RKO (cell line): ENCODE data around the gene SLC9A8.
"Not testable (repeated sequence)": the region's sequence is repeated elsewhere in the genome, so short reads cannot be mapped to it uniquely, and the experiment has no call there.

Experiments
- DNase-seq: peaks from one replicate; pipeline ENCODE4 v3.0.0-alpha.2; 2016; ENCODE audit warnings: low spot score

The SLC9A8 gene

GRCh38 chr20:49893242-49894072 is 80.8 kb downstream of the SLC9A8 start:
- DNase-seq = no peak

GRCh38 chr20:49894073-49894470 is 81.4 kb downstream of the SLC9A8 start:
- no peak for DNase-seq

GRCh38 chr20:49895474-49896093 is 83.0 kb downstream of the SLC9A8 start:
- not testable (repeated sequence) for DNase-seq

- DNase-seq = no peak
Observed at GRCh38 chr20:49896204-49896603, 83.6 kb downstream of the SLC9A8 start.

DNA sequence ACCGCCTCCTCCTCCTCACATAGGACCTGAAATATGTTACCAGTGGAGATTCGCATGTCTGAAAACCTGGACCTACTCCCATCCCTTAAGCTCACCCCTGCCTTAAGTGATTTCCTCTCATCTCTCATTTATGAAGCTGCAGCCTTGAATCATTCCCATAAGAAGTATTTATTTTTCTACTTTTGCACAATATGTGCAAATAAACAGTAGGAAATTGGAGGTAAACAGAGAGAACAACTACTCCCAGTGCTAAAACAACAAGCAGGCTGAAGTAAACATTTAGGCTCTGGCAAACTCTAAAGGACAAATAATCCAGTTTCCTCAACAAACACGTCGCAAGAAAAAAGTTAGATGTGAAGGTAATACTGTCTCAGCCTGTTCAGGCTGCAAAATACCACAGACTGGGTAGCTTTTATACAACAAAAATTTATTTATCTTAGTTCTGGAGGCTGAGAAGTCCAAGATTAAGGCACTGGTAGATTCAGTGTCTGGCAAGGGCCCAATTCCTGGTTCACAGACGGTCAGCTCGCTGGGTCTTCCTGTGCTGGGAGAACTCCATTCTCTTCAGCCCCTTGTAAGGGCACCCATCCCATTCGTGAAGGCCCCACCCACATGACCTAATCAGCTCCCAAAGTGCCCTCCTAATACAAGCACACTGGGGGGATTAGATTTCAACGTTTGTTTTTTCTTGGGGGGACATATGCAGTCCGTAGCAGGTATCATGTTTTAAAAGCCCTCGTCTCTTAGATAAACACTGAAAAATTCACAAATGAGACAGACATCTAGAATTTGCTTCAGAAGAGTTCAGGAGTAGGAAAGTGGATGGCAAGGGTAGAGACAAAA is 87.1 kb downstream of the SLC9A8 start:
- DNase-seq = no peak

DNA sequence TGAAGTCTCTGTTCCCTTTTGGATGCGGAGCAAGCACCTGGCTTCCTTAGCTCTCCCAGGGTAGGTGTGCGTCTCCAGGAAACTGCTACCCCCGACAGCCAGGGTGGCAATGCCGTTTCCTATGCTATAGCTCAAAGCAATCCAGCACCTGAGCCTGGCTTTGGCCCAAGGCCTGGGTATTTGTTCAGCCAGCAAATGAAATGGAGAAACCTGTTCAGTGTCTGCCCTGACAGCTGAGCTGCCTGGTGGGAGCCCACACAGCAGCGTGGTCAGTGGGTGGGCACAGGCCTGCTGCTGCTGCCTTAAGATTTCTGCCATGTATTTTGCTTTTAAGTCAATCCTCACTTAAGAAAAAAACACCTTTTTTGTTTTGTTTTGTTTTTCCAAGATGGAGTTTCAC is 89.0 kb downstream of the SLC9A8 start:
- no peak for DNase-seq

DNA sequence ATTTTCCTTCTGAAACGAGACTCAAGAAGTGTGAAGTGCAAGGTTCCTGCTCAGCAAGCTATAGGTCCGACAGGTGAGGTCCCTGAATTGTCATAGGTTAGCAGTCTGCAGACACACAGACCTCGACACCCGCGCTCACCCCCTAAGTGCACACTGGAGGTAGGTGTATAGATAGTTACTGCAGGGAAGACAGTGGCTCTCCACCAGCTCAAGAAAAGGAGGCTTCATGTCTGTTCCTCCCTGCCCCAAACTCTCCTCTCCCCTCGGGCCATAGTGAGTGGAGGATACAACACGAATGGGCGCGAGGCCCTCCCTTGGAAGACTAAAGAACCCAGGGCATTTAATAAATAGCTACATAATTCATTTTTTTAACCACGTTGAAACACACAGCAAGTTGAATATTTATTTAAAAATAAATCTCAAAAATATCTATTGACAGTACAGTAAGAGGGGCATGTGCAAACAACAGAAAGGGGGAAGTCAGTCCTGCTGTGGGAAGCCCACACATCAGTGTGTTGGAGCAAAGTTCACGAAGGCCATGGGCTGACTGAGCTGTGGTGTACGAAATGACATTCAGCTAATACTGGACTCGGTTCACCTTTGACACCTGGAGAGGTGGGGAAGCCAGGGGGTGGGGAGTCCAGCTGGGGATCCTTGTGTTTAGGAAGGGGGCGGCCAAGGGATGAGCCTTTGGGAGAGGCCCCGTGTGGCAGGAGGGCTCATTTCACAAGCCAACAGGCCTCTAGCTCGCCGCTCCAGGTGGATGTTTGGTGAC is 92.0 kb downstream of the SLC9A8 start:
- DNase-seq = no peak

DNA sequence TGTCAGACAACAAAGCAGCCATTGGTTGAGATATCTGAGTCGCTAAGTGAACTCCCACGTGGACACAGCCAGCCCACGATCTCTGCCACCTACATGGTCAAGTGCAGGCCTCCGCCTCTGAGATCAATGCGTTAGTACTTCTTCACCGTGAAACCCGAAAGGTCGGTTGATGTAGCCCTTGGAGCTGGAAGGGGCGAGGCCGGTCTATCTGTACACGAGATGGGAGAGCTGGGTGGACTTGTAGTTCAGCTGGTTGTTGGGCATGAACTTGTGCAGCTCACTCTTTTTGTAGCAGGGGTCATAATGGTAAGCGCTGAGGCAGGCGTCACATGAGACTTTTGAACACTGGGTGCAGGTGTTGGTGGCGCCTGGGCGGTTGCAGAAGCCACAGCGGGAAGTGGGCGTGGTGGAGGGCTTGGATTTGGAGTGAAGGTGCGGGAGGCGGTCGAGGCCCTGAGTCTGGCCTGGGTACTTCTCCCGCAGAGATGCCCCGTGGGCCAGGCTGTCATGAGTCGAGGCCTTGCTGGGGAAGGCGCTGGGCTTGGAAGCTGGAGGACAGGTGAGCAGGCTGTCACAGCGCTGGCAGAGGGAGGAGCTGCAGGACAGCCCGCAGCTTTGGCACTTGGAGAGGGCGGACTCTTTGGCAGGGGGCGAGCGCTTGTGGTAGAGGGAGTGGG is 92.9 kb downstream of the SLC9A8 start:
- DNase-seq = no peak

GRCh38 chr20:49906101-49906604 is 93.5 kb downstream of the SLC9A8 start:
- no peak for DNase-seq

- DNase-seq = no peak
Observed at GRCh38 chr20:49906615-49907154, 94.1 kb downstream of the SLC9A8 start.

GRCh38 chr20:49907405-49908257 is 95.0 kb downstream of the SLC9A8 start:
- no peak for DNase-seq

DNA sequence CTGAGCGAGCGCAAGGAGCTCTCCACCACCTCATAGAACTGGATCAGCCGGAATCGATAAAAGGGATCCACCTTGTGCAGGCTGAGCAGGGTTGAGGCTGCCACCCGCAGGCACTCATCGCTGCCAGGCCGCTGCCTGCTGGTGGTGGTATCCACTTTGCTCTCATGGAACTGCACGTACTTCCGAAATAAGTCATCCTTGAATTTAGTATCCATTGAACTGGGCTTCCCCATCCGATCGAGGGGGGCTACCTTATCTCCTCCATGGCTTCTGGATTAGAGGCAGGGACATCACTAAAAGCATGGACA is 95.6 kb downstream of the SLC9A8 start:
- DNase-seq = no peak

- no peak for DNase-seq
Observed at GRCh38 chr20:49909499-49910339, 97.1 kb downstream of the SLC9A8 start.

- no peak for DNase-seq
Observed at GRCh38 chr20:49910340-49910706, 97.7 kb downstream of the SLC9A8 start.

DNA sequence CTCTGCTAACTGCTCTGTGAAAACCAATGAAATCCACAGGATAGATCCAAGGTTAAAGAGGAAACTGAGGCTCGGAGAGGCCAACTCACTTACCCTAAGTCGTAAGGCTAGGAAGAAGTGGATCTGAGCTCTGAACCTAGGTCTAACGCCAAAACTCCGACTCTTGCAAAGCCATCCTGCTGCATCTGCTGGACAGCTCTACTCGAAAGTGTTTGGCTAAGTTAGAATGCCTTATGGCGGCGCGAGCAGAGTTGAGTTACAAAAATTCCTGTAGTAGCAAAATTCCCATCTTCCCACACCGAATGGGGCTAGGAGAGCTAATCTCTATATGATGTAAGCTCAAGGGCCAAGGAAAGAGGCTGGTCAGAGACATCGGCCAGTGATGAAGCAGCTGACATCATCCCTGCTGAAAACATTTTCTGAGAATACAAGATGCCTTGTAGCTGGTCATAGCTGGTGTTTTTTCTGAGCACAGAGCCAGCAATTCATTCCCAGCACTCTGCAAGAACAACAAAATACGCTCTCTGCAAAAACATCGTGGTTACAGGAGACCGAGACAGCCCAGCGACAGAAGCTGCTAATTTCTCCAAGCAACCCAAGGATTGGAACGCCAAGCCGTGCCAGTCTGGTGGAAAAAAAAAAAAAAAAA is 100.9 kb downstream of the SLC9A8 start:
- peak; percentile 60 for DNase-seq

GRCh38 chr20:49914310-49915117 is 101.9 kb downstream of the SLC9A8 start:
- peak; percentile 79 for DNase-seq

DNA sequence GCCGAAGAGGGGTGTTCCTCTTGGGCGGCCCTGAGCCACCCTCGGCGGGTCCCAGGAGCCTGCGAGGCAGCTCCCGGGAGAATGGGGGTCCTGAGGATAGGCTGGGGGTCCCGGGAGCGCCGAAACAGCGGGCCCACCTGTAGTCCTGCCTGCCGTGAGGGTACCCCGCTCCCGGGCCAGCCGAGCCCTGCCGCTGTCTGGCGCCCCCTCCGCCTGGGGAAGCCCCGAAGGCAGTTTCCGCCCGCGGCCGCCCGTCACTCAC is 102.4 kb downstream of the SLC9A8 start:
- DNase-seq = no peak
